ENCODE results near the gene RAD17. TPM values are rescaled to one million over a fixed set of nuclear protein-coding genes. Genes with fewer than 3 reads are reported as not detected.

RAD17 gene
- total RNA-seq, 2 experiments from 2014 or later = 22.9 to 26.5 TPM

- peak; percentile 71 for TF ChIP-seq CTCF (IDR thresholded peaks at IDR 0.05)
- no peaks in the 10 kb centered on the region for H3K9me3 Mint-ChIP-seq
- no peaks in the 10 kb centered on the region for H3K27me3 Mint-ChIP-seq
- DNase-seq = peak; percentile 90
- peaks cover 4% of the 10 kb centered on the region for H3K36me3 Mint-ChIP-seq (ENCODE audit: low read depth)
- ChIA-PET POLR2A (interaction anchor here (0.7 kb wide), 1 partner anchor 241 kb away, joined by 3 read pairs; the partner anchor contains the start of gene SLC30A5), CTCF (interaction anchor here (0.6 to 3.3 kb wide), 18 partner anchors 9 to 292 kb away, joined by 3 to 16 read pairs (median 4); partner anchors contain the start of genes RAD17 and SLC30A5)
- peaks cover 12% of the 10 kb centered on the region for H3K4me1 Mint-ChIP-seq (ENCODE audit: low read depth)
- peak; percentile 85 for ATAC-seq
- no peak overlapping the region for H3K4me3 Mint-ChIP-seq
- intact Hi-C loops (cut with micrococcal nuclease) = loop anchor here (5.0 to 10.0 kb wide), 2 partner anchors 240 to 293 kb away; partner anchors contain the start of gene SLC30A5
- peak overlapping the region; percentile 22 for H3K27ac Mint-ChIP-seq
Measured at GRCh38 chr5:69334793-69335268, 34.8 kb upstream of the RAD17 start.

DNA sequence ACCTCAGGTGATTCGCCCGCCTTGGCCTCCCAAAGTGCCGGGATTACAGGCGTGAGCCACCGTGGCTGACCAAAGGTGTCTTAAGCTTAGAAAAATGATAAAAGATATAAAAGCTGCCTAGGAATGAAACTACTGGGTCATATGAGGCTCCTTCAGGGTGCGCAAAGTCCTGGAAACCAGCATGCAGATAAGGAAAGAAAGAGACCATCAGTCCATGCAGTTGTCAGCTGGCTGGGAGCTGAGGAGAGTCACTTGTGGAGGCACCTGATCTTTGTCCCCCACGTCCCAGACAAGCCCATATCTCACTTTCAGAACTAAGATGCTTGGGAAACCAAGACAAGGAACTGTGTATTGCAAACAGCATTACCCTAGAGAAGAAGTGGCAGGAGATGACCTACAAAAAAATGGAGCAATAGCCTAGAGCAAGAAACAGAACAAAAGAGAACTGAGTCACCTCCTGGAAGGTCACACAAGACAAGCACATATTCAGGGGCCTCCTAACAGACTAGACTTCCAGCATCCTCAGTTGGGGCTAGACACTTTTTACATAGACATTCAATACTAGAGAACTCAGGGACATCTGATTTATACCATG, 34.2 kb upstream of the RAD17 start:
- no peaks in the 10 kb centered on the region for H3K27me3 Mint-ChIP-seq
- ATAC-seq (no peak), DNase-seq (no peak)
- H3K4me1 Mint-ChIP-seq (ENCODE audit: low read depth) = peaks cover 12% of the 10 kb centered on the region
- TF ChIP-seq CTCF (IDR thresholded peaks at IDR 0.05) = no peak
- intact Hi-C loops (cut with micrococcal nuclease) = loop anchor here (10.0 kb wide), 1 partner anchor 241 kb away; the partner anchor contains the start of gene SLC30A5
- peaks cover 4% of the 10 kb centered on the region for H3K36me3 Mint-ChIP-seq (ENCODE audit: low read depth)
- no peaks in the 10 kb centered on the region for H3K9me3 Mint-ChIP-seq
- no peak overlapping the region for H3K4me3 Mint-ChIP-seq
- no peak overlapping the region for H3K27ac Mint-ChIP-seq
- ChIA-PET CTCF (interaction anchor here (1.0 to 3.3 kb wide), 11 partner anchors 13 to 292 kb away, joined by 3 to 16 read pairs (median 4); partner anchors contain the start of gene SLC30A5), POLR2A (no interaction called here)

- DNase-seq = no peak
- ATAC-seq = no peak
Measured at GRCh38 chr5:69341520-69342161, 28.0 kb upstream of the RAD17 start.

GRCh38 chr5:69343083-69343482, 26.5 kb upstream of the RAD17 start:
- Mint-ChIP-seq H3K36me3 (ENCODE audit: low read depth) (no peaks in the 10 kb centered on the region), H3K9me3 (no peaks in the 10 kb centered on the region), H3K4me3 (no peak overlapping the region), H3K27me3 (no peaks in the 10 kb centered on the region), H3K27ac (no peak overlapping the region), H3K4me1 (ENCODE audit: low read depth) (no peaks in the 10 kb centered on the region)
- no peak for DNase-seq
- no peak for ATAC-seq
- no peak for TF ChIP-seq CTCF (IDR thresholded peaks at IDR 0.05)
- intact Hi-C loops (cut with micrococcal nuclease) = no loop called here
- CTCF ChIA-PET = interaction anchor here (1.2 to 1.3 kb wide), 2 partner anchors 9 to 17 kb away, joined by 3 to 5 read pairs; no protein-coding TSS in a partner anchor
- POLR2A ChIA-PET = interaction anchor here (1.5 kb wide), 1 partner anchor 10 kb away, joined by 6 read pairs; the partner anchor contains the start of gene CCDC125

More at GRCh38 chr5:69341520-69342161, 28.0 kb upstream of the RAD17 start:
- H3K27ac Mint-ChIP-seq = no peak overlapping the region
- no peaks in the 10 kb centered on the region for H3K27me3 Mint-ChIP-seq
- H3K4me1 Mint-ChIP-seq (ENCODE audit: low read depth) = no peaks in the 10 kb centered on the region
- CTCF ChIA-PET = interaction anchor here (1.2 kb wide), 1 partner anchor 16 kb away, joined by 3 read pairs; no protein-coding TSS in a partner anchor
- no peak overlapping the region for H3K4me3 Mint-ChIP-seq
- TF ChIP-seq CTCF (IDR thresholded peaks at IDR 0.05) = no peak
- intact Hi-C loops (cut with micrococcal nuclease) = no loop called here
- no peaks in the 10 kb centered on the region for H3K36me3 Mint-ChIP-seq (ENCODE audit: low read depth)
- POLR2A ChIA-PET = no interaction called here
- no peaks in the 10 kb centered on the region for H3K9me3 Mint-ChIP-seq
